NCI-H1694 treated with DMSO at 0.1 percent for 48 hours (cell line): ENCODE measurements around the gene HLA-B.

ENCODE experiments used
- DNase-seq: peaks from one replicate; lab custom pipeline; 2025; lab: John Stamatoyannopoulos, UW

The HLA-B gene

GRCh38 chr6:31305703-31306219, 51.2 kb downstream of the HLA-B start:
- DNase-seq, result no peak

DNA sequence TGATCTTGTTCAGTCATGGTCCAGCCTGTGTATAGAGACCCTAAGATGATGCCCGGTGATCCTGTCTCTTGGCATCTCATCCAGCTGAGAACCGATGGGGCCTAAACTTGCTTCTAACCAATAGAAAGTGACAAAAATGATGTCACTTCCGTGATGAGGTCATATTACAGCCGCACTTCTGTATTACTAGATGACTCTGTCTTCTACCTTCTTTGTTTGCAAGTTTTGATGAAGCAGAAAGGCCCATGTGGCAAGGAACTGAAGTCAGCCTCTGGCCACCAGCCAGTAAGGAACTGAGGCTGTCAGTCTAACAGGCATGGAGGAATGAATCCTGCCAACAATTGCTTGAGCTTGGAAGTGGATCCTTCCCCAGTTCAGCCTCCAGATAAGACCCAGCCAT, 52.3 kb downstream of the HLA-B start:
- no peak for DNase-seq
